ENCODE results near the gene C5orf22. TPM values are rescaled to one million over a fixed set of nuclear protein-coding genes. Genes with fewer than 3 reads are reported as not detected.

C5orf22 gene
- total and polyA plus RNA-seq, 8 donors: 21.3 to 30.9 (median 27.4) TPM

DNA sequence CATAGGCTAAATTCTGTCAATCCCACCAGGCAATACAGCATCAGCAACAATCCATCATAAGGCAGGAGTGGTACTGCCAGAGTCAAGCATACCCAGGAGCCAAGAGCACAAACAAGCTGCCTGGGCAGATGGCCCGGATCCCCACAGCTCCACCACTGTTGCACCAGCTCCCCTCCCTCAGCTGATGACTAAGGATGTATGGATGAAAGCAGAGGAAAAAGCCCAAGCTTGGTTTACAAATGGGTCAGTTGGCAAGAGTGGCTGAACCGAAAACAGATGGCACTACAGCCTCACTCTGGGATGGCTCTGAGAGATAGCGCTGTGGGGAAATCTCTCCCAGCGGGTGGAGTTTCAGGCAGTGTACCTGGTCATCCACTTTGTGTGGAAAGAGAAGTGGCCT is 29.6 kb upstream of the C5orf22 start:
- intact Hi-C loops (cut with DNase I): no loop called here
- DNase-seq: no peak
- Histone ChIP-seq H3K36me3 (peaks cover 0 to 99% of the 10 kb centered on the region in 2 donors), H3K27ac (no peak overlapping the region), H3K27me3 (no peaks in the 10 kb centered on the region), H3K4me1 (no peaks in the 10 kb centered on the region), H3K4me3 (no peak overlapping the region), H3K9me3 (no peaks in the 10 kb centered on the region)
- TF ChIP-seq, protein P1, sequence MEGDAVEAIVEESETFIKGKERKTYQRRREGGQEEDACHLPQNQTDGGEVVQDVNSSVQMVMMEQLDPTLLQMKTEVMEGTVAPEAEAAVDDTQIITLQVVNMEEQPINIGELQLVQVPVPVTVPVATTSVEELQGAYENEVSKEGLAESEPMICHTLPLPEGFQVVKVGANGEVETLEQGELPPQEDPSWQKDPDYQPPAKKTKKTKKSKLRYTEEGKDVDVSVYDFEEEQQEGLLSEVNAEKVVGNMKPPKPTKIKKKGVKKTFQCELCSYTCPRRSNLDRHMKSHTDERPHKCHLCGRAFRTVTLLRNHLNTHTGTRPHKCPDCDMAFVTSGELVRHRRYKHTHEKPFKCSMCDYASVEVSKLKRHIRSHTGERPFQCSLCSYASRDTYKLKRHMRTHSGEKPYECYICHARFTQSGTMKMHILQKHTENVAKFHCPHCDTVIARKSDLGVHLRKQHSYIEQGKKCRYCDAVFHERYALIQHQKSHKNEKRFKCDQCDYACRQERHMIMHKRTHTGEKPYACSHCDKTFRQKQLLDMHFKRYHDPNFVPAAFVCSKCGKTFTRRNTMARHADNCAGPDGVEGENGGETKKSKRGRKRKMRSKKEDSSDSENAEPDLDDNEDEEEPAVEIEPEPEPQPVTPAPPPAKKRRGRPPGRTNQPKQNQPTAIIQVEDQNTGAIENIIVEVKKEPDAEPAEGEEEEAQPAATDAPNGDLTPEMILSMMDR (IDR thresholded peaks at IDR 0.05): no peak
- no peak for ATAC-seq

DNA sequence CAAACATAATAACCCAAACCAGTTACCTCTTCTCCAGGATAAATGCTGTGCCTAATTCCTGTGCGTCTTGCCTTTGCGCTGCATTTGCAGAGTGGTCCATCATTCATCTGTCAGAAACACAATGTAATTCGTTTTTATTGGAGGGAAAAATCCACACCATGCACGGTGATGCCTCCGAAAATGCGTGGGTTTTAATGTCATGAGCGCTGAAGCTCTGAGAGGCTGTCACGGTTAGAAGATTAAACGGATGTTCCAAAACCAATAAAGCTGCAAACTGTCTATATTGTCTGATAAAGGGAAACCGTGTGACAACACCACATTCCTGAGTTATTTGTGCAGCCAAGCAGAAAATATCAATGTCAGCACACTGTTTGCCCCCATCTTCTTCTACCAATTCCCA is 27.6 kb upstream of the C5orf22 start:
- no peak for ATAC-seq
- Histone ChIP-seq H3K27ac (no peak overlapping the region), H3K9me3 (no peaks in the 10 kb centered on the region), H3K4me1 (no peaks in the 10 kb centered on the region), H3K27me3 (no peaks in the 10 kb centered on the region), H3K4me3 (no peak overlapping the region), H3K36me3 (peaks cover 0 to 99% of the 10 kb centered on the region in 2 donors)
- no peak for DNase-seq
- intact Hi-C loops (cut with DNase I): no loop called here
- TF ChIP-seq, protein P1 (IDR thresholded peaks at IDR 0.05): no peak

DNA sequence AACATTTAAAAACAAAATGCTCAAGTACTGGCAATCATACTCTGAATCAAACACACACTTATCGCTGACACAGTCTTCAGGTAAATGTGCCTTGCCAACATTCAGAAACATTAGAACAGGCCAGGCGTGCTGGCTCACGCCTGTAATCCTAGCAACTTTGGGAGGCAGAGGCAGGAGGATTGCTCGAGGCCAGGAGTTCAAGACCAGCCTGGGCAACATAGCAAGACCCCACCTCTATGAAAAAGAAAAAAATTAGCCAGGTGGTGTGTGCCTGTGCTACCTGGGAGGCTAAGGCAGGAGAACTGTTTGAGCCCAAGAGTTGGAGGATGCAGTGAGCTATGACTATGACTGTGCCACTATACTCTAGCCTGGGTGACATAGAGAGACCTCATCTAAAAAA is 20.8 kb upstream of the C5orf22 start:
- TF ChIP-seq, protein P1 (IDR thresholded peaks at IDR 0.05): no peak
- H3K36me3 ChIP-seq: peaks cover 0 to 93% of the 10 kb centered on the region in 2 donors
- no peak for ATAC-seq
- H3K27ac ChIP-seq: no peak overlapping the region
- intact Hi-C loops (cut with DNase I): no loop called here
- H3K9me3 ChIP-seq: no peaks in the 10 kb centered on the region
- no peaks in the 10 kb centered on the region for H3K4me1 ChIP-seq
- no peak for DNase-seq
- no peaks in the 10 kb centered on the region for H3K27me3 ChIP-seq
- H3K4me3 ChIP-seq: no peak overlapping the region

DNA sequence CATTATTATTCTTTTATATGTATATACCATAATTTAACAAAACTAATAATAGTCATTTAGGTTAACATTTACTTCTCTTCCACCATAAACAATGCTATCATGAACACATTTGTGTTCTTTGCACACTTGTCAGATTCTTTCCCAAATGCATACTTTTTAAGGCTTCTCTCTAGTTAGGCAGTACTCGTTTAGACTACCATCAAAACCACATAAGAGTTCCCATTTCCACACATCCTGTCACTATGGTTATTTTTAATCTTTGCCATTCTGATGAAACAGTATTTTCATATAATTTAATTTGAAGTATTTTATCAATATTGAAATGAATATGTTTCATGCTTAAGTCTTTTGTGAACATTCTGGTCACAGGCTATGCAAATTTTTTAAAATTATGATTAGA is 15.3 kb upstream of the C5orf22 start:
- no peak for DNase-seq
- no peaks in the 10 kb centered on the region for H3K27me3 ChIP-seq
- ATAC-seq: no peak
- no peaks in the 10 kb centered on the region for H3K4me1 ChIP-seq
- TF ChIP-seq, protein P1 (IDR thresholded peaks at IDR 0.05): no peak
- intact Hi-C loops (cut with DNase I): no loop called here
- no peaks in the 10 kb centered on the region for H3K9me3 ChIP-seq
- H3K36me3 ChIP-seq: peaks cover 0 to 57% of the 10 kb centered on the region in 2 donors
- H3K27ac ChIP-seq: no peak overlapping the region
- no peak overlapping the region for H3K4me3 ChIP-seq

DNA sequence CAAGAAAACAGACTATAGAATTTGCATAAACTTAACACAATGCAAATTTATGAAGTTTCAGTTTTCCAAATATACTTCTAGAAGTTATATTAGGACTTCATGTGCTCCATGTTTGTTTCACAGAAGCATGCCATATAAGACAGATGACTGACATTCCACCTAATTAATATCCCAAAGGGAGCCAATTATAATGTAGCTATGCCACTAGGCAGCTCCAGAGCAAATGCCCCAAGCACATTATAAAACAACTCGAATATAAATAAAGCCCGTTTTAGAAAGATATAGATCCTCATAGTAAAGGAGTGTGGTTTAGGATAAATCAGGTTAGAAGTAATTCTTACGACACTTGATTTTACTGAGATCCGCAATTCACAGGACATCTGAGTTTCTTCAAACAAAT is 9.1 kb upstream of the C5orf22 start:
- H3K27me3 ChIP-seq: no peaks in the 10 kb centered on the region
- DNase-seq: no peak
- no peak for ATAC-seq
- peaks cover 0 to 72% of the 10 kb centered on the region in 2 donors for H3K36me3 ChIP-seq
- no peak overlapping the region for H3K27ac ChIP-seq
- intact Hi-C loops (cut with DNase I): no loop called here
- no peaks in the 10 kb centered on the region for H3K4me1 ChIP-seq
- H3K4me3 ChIP-seq: no peak overlapping the region
- H3K9me3 ChIP-seq: no peaks in the 10 kb centered on the region
- TF ChIP-seq, protein P1 (IDR thresholded peaks at IDR 0.05): no peak
